Measurements from ENCODE around the gene ARHGEF3.

Gene ARHGEF3

DNA sequence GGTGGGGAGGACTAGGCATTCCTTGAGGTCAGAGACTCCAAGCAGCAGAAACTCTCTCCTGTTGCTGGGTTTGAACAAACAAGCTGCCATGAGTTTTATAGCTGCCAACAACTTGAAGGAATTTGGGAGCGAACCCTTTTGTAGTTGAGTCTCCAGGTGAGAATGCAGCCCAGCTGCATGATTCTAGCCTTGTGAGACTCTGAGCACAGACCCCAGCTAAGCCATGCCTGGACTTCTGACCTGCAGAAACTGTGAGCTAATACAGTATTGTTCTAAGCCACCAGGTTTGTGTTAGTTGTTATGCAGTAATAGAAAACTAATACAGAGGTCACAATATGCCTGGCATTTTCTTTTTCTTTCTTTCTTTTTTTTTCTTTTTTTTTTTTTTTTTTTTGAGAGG, 112.4 kb downstream of the ARHGEF3 start:
- DNase-seq (ENCODE audit: low read depth) = no peak
- no peak overlapping the region for H3K4me3 ChIP-seq (ENCODE audit: low read depth, low read length)
- TF ChIP-seq, protein P1, sequence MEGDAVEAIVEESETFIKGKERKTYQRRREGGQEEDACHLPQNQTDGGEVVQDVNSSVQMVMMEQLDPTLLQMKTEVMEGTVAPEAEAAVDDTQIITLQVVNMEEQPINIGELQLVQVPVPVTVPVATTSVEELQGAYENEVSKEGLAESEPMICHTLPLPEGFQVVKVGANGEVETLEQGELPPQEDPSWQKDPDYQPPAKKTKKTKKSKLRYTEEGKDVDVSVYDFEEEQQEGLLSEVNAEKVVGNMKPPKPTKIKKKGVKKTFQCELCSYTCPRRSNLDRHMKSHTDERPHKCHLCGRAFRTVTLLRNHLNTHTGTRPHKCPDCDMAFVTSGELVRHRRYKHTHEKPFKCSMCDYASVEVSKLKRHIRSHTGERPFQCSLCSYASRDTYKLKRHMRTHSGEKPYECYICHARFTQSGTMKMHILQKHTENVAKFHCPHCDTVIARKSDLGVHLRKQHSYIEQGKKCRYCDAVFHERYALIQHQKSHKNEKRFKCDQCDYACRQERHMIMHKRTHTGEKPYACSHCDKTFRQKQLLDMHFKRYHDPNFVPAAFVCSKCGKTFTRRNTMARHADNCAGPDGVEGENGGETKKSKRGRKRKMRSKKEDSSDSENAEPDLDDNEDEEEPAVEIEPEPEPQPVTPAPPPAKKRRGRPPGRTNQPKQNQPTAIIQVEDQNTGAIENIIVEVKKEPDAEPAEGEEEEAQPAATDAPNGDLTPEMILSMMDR (IDR thresholded peaks at IDR 0.05; ENCODE audit: low read depth, low read length) = no peak
- TF ChIP-seq, protein P2, sequence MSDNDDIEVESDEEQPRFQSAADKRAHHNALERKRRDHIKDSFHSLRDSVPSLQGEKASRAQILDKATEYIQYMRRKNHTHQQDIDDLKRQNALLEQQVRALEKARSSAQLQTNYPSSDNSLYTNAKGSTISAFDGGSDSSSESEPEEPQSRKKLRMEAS (IDR thresholded peaks at IDR 0.05; ENCODE audit: low read depth, low read length) = no peak
- TF ChIP-seq POLR2A (IDR thresholded peaks at IDR 0.05; ENCODE audit: extremely low read depth, insufficient read length) (no peak), MYC (IDR thresholded peaks at IDR 0.05; ENCODE audit: low read depth, low read length) (no peak)

DNA sequence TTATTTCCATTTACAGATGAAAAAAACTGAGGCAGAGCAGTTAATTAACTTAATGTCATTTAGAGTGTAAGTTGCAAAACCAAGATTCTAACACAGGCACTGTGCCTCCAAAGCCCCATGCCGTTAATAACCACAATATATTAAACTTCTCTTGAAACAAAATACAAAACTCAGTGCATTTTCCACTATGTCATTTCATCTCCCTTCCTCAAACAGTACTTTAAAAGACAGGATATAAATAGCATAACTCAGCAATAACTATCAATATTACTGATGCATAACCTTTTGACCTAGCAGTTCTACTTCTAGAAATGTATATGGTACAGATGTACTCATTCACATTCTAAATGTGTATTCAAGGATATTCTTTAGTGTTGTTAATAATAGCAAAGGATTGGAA, 113.6 kb downstream of the ARHGEF3 start:
- TF ChIP-seq POLR2A (IDR thresholded peaks at IDR 0.05; ENCODE audit: extremely low read depth, insufficient read length) = no peak
- TF ChIP-seq, protein P2 (IDR thresholded peaks at IDR 0.05; ENCODE audit: low read depth, low read length) = no peak
- TF ChIP-seq, protein P1 (IDR thresholded peaks at IDR 0.05; ENCODE audit: low read depth, low read length) = no peak
- TF ChIP-seq MYC (IDR thresholded peaks at IDR 0.05; ENCODE audit: low read depth, low read length) = no peak
- no peak overlapping the region for H3K4me3 ChIP-seq (ENCODE audit: low read depth, low read length)
- no peak for DNase-seq (ENCODE audit: low read depth)

DNA sequence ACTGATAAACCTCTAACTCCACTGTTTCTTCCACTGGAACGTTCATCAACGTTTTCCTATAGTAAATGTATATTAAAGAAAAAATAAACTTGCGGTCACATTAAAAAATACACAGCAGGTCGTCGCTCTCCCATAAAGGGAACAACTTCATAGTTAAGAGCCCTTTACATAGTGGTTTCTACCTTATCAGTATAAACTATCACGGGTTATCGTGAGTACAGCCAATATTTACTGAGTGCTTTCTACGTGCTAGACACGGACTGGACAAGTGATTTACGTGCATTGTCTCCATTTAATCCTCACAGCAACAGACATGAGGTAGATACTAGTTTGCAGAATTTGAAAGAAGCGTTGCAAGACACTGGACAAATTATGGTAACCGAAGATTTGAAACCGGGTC, 117.7 kb downstream of the ARHGEF3 start:
- no peak for DNase-seq (ENCODE audit: low read depth)
- no peak overlapping the region for H3K4me3 ChIP-seq (ENCODE audit: low read depth, low read length)
- TF ChIP-seq, protein P1 (IDR thresholded peaks at IDR 0.05; ENCODE audit: low read depth, low read length) = no peak
- TF ChIP-seq, protein P2 (IDR thresholded peaks at IDR 0.05; ENCODE audit: low read depth, low read length) = no peak
- no peak for TF ChIP-seq MYC (IDR thresholded peaks at IDR 0.05; ENCODE audit: low read depth, low read length)
- no peak for TF ChIP-seq POLR2A (IDR thresholded peaks at IDR 0.05; ENCODE audit: extremely low read depth, insufficient read length)

DNA sequence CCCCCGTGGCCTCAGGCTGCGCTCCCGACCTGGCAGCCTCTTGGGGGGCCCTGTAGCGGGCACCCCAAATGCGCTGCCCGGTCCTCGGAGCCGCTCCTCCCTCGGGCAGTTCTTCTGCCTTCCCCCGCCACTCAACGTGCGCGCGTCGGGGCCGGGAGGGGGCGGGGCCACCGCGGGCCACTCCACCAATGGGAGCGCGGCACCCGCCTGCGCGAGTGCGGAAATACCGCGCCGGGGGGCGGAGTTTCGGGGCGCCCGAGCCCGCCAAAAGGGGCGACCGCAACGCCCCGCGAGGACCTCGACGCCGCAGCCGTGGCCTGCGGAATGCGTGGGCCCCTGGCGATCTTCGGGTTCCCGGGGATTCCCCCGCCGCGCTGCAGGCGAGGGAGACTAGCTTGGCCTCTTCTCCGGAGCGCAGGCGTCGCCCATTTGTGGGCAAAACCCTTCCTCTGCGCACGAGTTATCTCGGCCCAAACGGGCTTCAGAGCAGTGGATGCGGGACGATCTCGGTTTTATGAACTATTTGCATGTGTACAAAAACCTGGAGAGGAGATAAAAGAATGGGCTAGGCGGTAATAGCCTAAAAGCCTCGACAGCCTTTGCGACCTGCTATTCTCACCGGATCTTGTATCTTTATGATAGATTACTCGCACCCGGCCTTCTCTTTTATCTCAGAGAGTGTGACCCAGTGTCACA, 118.5 kb downstream of the ARHGEF3 start, which contains the start of gene TASOR:
TASOR (minus strand) TSS at position 144 of the 696 bp plus-strand sequence. CDS start 259 bp downstream, outside the sequence.
- peak; percentile 88 for DNase-seq (ENCODE audit: low read depth)
- TF ChIP-seq, protein P1 (IDR thresholded peaks at IDR 0.05; ENCODE audit: low read depth, low read length) = no peak
- peak; percentile 55 for TF ChIP-seq MYC (IDR thresholded peaks at IDR 0.05; ENCODE audit: low read depth, low read length)
- peak; percentile 76 for TF ChIP-seq POLR2A (IDR thresholded peaks at IDR 0.05; ENCODE audit: extremely low read depth, insufficient read length)
- TF ChIP-seq, protein P2 (IDR thresholded peaks at IDR 0.05; ENCODE audit: low read depth, low read length) = peak; percentile 82
- peak within 1 kb of the TSS; percentile 89 for H3K4me3 ChIP-seq (ENCODE audit: low read depth, low read length)

DNA sequence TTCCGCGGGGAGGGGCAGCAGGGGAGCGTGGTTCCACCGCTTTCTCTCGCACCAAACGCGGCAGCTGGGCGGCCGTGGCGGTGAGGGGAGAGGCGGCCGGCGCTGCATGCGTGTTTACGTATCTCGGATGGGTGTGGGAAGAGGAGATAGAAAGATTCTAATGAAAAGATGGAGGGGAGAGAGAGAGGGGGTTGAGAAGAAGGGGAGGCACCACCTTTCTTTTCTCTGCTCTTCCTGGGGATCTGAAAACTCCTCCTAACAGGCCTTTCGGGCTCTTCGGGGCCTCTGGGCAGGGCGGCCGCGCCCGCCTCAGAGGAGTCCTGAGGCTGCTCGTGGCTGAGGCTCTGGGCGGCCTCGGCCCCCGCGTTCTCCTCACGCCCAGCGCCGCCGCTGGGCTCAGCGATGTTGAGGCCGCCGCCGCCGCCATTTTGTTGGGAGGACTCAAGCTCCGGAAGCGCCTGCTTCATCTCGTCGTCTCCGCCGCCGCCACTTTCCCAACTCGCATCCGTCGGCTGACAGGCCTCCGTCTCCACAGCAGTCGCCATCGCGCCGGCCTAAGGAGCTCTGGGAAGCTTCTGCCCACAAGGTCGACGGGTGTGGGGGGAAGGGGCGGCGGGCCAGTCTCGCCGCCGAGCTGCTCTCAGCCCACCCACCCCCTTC, 119.2 kb downstream of the ARHGEF3 start:
- TF ChIP-seq, protein P1 (IDR thresholded peaks at IDR 0.05; ENCODE audit: low read depth, low read length) = no peak
- 0 out of 2 replicates have a peak, but pooled peaks have one; percentile 8 for TF ChIP-seq MYC (IDR thresholded peaks at IDR 0.05; ENCODE audit: low read depth, low read length)
- peak; percentile 49 for TF ChIP-seq POLR2A (IDR thresholded peaks at IDR 0.05; ENCODE audit: extremely low read depth, insufficient read length)
- TF ChIP-seq, protein P2 (IDR thresholded peaks at IDR 0.05; ENCODE audit: low read depth, low read length) = peak; percentile 50; the same call in 1 of the 2 replicates
- peak overlapping the region; percentile 89 for H3K4me3 ChIP-seq (ENCODE audit: low read depth, low read length)
- peak; percentile 85 for DNase-seq (ENCODE audit: low read depth)

Measured in NB4 (cell line).